ENCODE results near the gene EML1.
A peak's percentile ranks its signal among the peaks of the same experiment; 100 is the strongest.
"Not testable (repeated sequence)": the region's sequence is repeated elsewhere in the genome, so short reads cannot be mapped to it uniquely, and the experiment has no call there.

Gene EML1

DNA sequence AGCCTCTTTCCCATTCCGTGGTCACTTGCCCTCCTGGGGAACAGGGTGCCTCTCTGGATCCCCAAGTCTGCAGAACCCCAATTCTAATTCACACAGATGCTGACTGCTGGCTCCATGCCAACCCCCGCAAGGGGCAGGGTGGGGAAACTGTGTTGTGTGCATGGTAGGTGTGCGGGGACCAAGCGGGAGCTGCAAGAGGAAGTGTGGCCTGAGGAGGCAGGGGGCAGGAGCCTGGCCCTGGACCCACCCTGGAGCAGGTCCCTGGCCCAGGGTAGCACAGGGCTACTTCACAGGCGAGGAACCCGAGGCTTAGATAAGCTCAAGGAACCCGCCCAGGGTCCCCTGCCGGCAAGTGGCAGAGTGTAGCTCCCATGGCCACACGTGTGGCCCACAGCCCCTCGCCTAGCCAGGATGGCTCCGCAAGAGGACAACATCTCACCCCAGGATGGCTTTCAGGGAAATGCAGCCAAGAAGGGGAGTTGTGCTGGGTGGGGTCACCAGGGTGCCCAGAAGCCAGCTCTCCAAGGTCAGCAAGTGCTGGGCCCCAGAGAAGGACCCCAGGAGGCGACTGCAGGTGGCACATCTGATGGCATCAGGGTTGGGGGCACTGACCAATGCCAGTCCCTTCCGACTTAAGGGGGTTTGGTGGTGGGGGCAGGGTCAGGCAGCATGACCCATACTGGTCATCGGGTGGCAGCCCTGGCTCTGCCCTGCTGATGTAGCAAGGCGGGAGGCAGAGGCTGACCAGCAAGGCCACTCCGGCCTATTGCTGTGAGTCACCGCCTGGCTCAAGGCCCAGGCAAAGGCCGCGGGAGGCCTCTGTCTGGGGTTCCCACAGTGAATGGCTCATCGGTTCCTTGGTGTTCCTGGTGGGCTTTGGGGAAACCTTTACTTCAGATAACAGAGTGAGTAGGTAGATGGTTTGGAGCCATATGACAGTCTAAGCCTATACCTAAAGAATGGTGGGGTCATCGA lies 37.3 kb upstream of the EML1 start:
- DNase-seq (ENCODE audit: low read depth), result peak; percentile 93

DNA sequence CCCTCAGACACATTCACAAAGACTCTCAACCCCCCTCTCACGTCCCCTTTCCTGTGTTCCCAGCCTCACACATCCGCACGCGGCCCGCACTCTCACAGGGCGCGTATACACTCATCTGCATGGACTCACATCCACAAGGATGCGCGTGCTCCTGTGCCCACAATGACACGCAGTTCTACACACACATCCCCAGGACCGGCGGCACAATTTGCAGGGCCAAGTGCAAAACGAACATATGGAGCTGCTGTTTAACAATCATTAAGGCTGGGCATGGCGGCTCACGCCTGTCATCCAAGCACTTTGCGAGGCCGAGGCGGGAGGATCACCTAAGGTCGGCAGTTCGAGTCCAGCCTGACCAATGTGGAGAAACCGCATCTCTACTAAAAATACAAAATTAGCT lies 36.4 kb upstream of the EML1 start:
- no peak for DNase-seq (ENCODE audit: low read depth)

DNA sequence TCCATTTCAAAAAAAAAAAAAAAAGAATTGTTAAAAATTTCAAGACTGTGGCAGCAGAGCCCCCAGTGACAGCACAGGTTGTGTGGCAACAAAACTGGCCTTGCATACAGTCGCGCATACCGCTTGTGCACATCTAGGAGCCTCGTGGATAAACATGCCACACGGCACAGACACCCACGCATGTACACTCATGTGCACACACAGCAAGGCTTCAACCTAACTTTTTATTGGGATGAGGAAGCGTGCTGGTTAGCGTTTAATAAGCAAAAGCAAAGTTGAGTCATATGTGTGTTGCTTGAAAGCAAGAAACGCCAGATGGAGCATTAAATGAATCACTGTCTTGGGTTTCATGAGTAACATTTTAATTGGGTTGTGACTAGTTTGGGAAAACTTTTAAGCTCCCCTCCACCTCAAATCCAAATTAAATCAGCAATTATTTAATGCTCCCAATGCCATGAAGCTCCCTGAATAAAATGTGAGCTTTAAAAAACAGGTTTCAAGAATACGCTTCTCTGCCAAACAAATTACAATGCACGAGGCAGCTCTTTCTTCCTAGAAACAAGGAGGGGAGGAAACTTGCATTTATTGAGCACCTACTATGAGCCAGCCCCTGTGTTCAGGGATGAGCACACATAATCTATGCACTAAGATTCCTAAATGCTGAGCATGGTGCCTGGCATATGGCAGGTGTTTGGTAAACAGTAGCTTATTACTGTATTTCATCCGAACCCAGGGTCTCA lies 35.7 kb upstream of the EML1 start:
- DNase-seq (ENCODE audit: low read depth), result peak; percentile 93

DNA sequence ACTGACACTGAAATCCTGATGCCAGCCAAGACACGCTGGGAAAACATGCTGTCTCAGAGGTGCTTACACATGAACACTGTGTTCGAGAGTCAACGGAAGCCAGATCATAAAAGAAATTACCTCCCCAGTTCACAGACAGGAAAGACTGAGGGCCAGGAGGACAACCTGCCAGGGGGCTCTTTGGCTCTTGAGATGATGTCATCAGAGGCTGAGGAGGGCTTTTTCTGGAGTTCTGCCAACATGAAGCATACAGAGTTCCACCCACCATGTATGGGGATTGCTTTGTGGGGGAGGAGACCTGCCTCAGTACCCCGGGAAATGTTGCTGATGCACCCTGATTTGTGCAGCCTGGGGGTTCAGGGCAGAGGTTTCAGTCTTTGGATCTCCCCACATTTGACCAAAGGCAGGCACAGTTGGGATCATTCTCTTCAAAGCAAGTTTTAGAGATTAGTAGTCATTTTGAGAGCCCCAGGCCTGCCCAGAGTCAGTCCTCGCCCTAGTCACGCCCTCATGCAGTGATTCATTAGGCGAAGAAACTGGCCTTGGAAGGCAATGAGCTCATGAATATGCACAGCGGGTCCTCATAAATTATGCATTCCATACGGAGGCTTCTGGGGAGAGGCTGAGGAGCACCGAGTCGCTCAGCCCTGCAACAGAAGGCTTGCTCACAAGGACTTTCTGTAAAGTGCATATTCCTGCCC lies 34.9 kb upstream of the EML1 start:
- DNase-seq (ENCODE audit: low read depth), result peak; percentile 86

DNA sequence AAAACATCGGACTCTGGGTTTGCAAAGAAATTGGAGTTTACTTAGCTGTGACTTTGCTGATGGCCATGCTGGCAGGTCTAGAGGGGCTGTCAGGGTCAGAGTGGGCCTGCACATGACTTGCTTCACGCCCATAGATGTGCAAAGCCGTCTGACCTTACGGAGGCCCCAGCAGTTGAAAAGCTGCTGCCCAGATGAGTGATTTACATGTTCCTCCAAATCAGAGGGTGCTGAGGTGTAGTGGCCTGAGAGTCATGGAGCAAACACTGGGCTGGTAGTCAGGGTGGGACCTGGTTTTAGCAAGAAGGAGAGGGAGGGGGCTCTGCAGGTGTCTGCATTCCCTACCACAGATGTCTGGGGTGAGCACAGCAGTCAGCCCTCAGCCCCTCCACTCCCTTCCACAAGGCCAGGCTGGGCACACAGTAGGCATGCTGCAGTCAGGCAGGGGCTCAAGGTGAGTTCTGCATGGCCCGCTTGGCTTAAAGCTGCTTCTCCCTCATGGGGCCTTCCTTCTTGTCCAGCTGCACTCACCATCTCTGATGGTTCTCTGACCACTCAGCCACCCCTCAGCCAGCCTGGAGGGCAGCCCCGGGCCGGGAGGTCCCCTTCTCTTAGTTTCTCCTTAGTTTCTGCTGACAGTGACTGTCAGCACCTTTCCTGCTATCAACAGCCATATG lies 34.2 kb upstream of the EML1 start:
- DNase-seq (ENCODE audit: low read depth), result no peak

DNA sequence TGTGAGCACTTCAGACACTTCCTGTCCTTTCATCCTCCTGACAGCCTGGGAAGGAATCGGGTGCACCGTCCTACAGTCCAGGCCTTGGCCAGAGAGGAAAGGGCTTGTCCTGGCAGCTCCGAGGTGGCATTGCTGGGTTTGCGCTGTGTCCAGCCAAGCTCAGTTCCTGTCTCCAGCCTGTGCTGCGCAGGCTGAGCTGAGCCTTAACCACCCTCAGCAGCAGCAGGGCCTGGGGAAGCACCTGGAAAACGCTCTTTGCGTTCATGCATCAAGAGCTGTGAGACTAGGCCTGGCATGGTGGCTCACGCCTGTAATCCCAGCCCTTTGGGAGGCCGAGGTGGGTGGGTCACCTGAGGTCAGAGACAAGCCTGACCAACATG lies 33.7 kb upstream of the EML1 start:
- DNase-seq (ENCODE audit: low read depth), result no peak

DNA sequence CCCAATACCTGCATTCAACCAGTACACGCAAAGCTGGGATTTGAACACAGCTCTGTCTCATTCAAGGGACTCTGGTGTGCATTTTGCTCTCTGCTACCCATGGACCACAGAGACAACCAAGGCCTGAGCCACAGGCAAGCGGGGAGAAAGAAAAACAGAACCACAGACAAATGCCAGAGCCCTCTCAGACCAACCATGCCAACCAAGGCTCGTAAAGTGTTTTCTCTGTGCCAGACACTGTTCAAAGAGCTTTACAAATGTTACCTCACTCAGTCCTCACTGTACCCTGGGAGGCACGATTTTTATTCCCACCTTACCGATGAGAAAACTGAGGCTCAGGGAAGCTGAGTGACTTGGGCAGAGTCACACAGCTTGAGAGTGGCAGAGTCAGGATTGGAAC lies 32.4 kb upstream of the EML1 start:
- no peak for DNase-seq (ENCODE audit: low read depth)

DNA sequence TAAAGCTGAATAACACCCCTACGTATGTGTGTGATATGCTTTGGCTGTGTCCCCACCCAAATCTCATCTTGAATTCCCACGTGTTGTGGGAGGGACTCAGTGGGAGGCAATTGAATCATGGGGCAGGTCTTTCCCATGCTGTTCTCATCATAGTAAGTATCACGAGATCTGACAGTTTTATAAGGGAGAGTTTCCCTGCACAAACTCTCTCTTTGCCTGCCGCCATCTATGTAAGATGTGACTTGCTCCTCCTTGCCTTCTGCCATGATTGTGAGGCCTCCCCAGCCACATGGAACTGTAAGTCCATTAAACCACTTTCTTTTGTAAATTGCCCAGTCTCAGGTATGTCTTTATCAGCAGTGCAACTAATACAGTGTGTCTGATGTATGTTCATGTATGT lies 30.3 kb upstream of the EML1 start:
- DNase-seq (ENCODE audit: low read depth), result not testable (repeated sequence)

DNA sequence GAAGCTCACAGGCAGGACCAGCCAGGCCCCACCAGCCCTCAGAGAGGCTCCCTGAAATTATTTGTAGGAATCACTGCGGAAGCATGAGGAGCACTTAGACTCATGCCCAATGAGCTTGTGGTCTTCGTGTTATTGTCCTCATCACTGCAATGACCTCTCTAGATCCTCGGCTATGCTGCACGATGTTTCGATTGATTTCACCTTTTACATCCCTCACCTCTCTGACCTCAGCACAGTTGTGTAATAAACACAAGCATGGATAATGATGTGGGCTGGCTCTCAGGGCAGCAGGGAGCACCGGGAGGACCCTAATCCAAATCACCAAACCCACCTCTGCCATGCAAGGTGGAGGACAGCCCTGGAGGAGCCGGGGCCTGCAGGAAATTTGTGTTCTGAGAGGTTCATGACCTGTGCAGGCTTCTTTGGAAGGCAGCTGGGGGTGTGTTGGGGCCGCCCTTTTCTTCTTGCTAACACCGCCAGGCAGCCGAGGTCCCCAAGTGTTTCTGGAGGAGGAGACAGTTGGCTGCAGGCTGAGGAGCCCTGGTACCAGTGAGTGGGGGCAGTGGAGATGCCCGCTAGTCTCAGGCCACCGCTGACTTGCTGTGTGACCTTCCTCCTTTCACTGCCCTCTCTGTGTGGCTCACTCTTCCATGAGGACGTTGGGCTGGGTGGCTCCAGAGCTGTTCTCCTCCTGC lies 29.5 kb upstream of the EML1 start:
- DNase-seq (ENCODE audit: low read depth), result no peak

DNA sequence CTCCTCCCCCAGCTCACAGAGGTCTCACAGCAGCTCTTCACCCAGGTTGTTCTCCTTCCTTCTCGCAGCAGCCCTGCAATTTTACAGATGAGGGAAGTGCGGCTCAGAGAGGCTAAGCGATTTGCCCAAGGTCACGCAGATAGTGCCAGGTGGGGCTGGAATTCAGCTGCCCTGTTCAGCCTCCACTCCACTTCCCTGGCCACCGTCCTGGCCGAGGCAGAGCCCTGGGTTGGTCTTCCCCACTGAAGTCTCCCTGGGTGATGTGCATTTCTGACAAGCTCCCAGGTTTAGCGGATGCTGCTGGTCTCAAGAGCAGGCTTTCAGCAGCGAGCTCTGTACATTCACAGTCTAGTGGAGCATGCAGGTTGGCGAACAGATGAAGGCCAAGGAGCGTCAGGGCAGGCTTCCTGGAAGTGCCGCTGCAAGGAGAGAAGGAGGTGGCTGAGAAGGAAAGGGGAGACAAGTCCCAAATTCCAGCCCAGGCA lies 28.9 kb upstream of the EML1 start:
- DNase-seq (ENCODE audit: low read depth), result no peak

DNA sequence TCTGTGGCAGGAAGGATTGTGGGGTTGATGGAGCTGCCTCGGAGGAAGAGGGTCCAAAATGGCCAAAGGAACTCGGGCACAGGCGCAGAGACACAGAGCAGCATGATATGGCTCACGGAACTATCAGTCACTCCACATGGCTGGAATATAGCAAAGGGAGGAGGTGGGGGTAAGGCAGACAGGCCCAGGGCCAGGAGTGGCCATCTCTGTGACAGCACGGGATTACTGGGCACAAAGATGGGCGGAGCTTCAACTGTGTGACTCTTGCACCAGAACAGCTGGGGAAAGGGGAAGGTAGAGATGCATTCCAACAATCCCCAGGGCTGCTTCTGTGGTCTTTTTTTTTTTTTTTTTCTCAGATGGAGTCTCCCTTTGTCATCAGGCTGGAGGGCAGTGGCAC lies 24.8 kb upstream of the EML1 start:
- no peak for DNase-seq (ENCODE audit: low read depth)

DNA sequence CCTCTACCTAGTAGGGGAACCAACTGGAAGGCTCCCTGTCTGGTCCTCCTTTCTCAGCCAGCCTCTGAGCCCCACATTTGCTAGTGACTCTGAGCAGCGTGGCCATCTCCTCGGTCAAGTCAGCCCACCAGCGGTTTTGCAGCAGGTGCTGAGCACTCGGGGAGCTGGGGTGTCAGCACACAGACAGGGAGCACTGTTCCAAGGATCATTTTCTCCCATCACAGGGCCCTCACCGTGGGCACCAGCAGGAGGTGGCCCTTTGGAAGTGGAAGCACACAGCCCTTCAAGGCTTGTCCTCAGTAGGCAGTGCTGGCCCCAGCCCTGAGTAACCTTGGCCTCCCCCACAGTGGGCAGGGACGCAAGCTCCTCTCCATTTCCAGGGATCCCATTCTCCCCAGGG lies 24.1 kb upstream of the EML1 start:
- no peak for DNase-seq (ENCODE audit: low read depth)

DNA sequence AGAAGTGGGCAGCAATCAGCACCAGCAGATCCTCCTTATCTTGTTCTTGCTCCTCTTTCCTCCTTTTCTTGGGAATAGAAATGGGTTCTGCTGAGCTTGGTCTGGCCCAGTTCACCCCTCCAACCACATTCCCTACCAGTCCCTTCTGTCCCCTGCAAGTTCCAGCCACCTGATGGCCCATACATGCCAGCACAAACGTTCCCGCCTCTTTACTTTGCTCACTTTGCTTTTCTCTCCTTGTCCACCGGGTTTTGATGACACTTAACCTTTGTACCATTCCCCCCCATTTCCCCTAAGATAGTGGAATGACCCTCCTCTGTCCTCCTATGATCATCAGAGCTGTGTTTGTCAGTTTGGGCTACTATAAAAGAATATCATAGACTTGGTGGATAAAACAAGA lies 23.4 kb upstream of the EML1 start:
- no peak for DNase-seq (ENCODE audit: low read depth)

DNA sequence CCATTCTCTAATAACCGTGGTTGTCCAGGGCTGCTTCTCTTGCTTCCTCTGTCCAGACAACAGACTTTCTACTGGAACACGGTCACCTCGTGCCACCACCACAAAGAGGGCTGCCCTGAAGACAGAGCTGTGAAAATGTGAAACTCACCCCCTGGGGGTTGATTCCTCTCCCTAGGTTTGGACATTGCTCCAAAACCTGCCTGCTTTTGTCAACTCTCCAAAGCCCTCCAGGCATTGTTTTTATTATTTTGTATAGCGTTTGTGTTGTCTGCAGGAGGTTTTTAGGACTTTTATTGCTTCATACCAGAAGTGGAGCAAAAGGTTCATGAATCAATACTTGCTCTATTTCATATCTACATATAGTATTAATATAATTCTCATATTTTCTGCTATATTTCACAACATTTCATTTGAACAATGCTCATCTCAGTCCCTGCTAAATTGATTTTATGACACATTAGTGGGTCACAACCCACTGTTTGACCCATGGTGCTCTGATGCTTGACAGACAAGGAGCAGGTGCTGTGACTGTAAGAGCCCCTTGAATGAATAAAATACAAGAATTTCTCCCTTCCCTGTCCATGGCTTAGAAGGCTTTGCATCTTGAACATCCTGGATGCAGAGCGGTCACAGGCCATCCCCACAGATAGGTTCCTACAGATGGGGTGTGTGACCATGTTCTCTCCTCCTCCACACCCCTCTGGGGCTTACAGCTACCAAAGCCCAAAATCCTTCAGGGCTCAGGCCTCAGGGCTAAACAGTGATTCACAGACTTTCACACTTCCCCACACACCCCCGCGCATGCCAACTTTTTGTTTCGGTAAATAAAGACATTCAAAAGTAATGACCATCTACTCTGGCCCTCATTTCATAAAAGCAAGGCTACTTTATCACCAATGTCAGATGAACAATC lies 20.6 kb upstream of the EML1 start:
- no peak for DNase-seq (ENCODE audit: low read depth)

DNA sequence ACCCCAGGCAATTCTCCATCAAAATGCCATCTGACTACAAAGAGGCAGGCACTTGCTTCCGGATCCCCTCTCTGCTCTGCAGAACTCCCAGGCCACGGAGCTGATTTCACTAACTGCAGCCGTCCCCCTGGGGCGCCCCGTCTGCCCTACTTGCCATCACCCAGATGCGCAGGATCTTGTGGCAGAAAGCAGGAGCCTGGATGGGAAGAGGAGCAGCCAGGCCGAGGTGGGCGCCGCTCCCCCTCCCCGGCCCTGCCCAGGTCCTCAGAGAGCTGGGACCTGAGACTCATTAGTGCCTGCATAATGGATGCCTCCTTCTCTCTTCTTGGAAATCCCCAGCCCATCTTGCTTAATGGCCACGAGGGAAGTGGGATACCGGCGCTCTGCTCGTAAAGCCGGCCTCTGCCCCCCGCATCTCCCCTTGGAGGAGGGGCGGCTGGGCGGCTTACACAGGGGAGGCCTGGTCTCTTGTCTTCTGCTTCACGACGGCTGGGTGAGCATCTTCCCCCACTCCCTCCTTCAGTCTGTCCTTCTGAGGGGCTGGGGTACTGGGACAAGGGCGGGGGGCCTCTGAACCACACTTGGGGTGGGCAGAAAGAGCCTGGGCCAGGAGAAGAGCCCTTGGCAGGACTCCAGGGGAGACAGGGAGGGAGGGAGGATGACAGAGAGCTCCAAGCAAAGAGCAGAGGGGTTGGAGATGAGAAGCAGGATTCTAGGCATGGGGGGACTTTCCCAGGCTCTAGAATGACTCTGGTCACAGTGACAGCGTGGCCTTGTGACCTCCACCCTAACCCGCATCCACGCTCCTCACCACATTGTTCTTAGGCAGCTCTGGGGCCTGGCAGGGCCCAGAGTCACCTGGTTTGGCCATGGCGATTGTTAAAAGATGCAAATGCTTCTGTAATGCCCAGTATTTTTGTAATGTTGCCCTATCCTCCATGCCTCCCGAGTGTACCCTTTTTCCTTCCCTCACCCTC lies 19.4 kb upstream of the EML1 start:
- DNase-seq (ENCODE audit: low read depth), result no peak

DNA sequence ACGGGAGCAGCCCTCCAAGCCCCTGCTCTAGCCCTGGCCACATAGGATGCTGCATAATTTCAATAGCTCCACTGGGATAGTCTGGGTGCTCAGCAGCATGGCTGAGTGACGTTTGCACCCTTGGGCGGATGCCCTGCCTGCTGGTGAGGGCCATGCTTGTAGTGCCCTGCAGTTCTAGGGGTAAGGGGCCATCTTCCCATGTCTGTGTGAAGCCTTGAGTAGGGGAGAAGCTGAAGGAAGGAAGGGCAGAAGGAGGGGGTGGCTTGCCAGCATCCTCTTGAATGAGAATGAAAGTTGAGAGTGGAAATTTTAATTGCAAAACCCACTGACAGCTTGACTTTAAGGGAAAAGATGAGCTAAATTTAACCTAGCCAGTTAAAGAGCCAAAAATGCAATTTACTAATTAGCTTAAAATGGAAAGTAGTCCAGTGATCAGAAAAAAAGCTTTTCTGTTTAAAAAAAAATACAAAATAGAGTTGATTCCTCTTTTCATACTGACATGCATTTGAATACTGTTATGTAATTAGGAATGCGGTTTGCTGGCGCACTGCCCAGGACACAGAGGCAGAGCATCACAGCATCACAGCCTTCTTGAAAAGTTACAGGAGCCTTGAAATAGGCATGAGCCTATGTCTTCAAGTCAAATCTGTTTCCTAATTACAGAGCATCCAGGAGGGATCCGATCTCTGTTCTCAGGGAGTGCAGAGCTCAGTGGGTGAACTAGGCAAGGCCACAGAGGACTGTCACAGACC lies 18.5 kb upstream of the EML1 start:
- DNase-seq (ENCODE audit: low read depth), result no peak

DNA sequence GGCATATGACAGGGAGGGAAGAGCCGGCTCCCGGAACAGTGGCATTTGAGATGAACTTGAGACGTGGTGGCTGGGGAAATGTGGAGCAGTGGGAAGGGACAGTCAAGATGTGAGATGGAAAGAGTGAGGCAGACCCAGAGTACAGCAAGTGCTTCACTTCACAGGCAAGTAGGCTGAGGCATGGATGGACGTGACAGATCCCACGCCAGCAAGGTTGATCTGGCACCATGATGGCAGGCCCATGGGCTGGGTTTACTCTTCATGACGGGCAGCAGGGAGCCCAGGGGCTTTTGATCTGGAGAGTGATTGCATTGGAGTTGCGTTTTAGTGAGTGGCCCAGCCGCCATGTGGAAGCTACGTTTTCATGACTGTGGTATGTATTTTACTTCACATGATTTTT lies 17.9 kb upstream of the EML1 start:
- no peak for DNase-seq (ENCODE audit: low read depth)

DNA sequence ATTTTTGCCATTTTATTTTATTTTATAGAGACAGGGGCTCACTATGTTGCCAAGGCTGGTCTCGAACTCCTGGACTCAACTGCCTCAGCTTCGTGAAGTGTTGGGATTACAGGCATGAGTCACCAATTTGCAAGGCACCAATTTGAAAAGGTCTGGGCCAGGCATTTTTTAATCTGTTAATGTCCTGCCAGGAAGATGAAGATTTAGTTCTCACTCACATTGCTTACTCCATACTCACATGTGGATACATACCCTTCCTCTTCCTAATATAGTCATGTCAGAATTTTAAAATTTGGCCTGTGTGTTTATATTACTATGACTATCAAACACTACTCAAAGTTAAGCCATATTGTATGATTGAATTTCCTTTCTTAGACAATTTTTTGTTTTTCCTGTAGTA lies 15.3 kb upstream of the EML1 start:
- no peak for DNase-seq (ENCODE audit: low read depth)
